NCI-H2196 (cell line): ENCODE data around the gene PCCA.
A peak's percentile ranks its signal among the peaks of the same experiment; 100 is the strongest.
"Not testable (repeated sequence)": the region's sequence is repeated elsewhere in the genome, so short reads cannot be mapped to it uniquely, and the experiment has no call there.

Source experiments
- DNase-seq: peaks from one replicate; lab custom pipeline; 2025; ENCODE audit not compliant: unreplicated experiment; lab: John Stamatoyannopoulos, UW

The PCCA gene

DNA sequence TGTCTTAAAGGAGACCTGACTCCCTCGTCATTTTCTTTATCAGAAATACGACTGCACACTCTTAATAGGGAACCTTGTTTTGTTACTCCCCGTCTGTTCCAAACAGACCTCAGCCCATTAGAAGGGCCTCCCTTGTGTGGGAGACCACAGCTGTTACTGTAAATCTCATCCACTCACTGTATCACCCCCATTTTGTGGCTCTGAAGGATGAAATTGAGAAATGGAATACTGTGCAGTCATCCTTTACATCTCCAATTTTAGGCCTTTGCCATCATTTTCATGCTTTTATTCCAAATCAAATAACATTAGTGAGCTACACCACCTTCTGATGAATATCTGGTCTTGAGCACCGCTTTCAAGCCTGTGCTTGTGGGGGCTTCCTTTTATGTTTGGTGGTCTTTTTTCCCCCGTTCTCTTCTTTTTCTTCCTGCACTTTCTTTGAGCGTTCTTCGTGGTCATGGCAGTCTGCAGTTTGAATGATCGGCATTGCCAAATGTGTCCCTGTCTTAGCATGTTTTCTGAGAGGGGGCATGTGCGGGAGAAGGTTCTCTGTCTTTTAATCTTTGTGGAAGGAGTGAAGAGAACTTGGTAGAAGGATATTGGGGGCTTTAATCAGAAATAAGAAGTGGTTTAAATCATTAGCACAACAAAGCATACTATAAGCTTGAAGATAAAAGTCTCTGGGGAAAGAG is 433.9 kb downstream of the PCCA start:
- no peak for DNase-seq

DNA sequence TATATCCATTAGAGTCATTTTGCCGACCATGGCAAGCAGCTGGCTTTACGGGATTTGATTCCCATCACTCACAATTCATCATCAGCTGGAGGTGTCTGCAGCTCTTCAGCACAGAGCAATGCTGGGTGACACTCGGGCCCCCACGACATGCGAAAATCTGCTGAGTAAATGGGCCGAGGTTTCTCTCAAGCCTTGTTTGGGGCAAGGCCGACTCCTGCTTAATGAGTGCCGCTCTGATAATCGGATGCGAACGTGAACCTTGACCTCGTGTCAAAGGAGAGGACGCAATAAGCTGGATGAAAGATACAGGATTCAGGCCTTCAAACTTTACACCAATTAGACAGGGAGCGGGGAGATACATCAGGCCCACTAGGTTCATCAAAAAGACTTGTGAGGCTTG is 434.5 kb downstream of the PCCA start:
- DNase-seq: no peak

DNA sequence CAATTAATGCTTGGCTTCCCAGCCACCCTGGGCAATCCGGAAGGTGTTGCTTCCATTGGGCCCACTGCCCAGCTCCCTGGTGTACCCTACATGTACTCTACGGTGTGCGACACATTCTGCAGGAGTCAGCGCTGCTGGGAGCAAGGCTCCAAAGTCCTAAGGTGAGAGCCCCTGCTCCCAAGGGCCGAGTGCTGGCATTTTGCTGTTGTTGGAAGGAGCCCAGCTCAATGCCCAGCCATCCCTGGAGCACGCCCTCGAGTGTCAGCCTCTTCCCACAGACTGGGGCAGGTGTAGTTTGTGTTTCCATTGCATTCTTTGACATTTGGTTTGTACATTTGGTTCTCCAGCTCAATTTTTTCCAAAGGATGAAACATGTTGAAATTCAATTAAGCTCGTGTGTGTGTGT is 435.1 kb downstream of the PCCA start:
- no peak for DNase-seq

DNA sequence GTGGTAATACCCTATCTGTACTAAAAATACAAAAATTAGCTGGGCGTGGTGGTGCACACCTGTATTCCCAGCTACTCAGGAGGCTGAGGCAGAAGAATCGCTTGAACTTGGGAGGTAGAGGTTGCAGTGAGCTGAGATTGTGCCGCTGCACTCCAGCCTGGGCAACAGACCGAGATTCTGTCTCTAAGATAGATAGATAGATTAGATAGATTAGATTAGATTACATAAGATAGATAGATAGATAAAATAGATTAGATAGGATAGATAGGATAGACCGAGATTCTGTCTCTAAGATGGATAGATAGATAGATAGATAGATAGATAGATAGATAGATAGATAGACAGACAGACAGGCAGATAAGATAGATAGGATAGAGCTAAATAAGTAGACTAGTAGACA is 435.8 kb downstream of the PCCA start:
- DNase-seq: not testable (repeated sequence)

DNA sequence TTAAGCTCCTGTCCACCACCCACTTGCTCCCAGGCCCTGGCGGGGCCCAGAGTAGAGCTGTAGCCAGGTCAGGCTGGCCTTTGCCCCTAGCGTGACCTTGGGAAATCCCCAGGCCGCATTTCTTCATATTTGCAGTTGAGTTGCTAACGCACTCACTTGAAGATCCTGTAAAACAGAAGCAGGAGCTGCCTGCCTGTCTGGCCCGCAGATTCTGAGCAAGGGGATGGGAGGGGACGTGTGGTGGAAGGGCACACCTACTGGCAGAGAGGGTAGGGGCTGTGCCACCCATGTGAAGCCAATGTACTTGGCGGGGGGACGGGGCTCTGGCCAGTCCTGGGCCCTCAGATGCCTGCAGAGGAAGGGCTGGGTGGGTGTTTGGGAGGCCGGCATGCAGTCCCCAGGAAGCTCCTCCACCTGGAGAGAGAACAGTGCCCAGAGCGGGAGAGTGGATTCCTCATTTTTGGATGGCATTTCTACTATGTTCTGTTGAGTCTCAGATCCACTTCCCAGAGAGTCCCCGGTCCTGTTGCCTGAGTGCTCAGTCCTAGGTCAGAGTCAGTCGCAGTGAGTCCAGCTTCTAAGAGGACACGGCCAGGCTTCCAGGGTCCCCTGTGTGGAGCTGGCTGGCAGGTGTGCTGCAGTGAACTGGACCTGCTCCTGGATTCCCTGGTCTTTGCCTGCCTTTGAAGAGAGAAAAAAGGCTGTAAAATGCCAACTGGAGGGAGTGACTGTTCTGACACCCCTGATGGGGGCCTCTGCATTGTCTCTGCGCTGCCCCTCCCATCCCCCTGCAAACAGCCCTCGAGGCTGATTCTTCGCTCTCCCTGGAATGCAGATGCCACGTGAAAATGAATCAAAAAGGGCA is 436.8 kb downstream of the PCCA start:
- no peak for DNase-seq

DNA sequence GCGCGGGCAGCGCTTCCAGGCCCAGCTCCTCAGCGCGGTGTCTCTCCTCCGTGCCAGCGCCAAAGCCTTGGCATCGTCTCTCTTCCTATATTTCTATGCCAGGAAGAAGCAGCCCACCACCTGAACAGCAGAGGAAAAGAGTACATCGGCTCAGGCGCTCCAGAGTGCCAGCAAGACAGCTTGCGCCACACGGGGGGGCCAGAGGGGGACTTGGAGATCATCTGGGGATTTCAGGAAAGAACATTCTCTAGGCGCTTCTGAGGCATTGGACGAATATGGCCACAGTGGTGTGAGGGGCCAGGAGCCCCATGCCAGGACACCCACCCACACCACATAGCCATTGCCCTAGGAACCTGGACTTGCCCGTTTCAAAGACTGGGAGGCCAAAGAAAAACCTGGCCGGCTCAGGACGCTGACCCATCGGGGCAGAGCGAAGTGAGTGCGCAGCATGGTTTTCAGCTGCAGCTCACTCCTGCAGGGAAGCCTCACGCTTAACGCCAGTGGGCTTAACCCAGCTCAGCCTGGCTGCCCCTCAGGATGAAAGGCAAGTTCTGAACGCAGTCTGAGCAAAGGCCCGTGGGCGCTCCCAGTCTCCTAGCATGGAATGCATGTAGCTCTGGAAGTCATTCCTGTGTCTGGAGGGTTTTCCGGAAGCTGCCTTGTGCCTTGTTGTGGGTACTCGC is 437.6 kb downstream of the PCCA start:
- no peak for DNase-seq

DNA sequence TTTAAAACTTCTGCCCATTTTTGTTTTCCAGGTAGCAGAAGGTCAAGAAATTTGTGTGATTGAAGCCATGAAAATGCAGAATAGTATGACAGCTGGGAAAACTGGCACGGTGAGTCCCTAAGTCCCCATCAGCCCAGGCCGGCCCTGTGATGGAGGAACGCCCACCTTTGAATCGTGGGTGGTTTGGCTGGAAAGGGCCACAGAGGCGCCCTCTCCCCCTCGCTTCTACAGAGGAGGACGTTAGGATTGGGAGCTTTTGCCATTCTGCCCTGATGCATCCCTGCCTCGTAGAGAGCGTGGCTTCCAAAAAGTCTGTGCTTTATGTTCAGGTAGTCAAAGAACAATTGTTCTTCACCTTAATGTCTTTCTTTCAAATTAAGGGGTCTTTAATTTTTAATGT is 438.8 kb downstream of the PCCA start:
- DNase-seq: no peak

DNA sequence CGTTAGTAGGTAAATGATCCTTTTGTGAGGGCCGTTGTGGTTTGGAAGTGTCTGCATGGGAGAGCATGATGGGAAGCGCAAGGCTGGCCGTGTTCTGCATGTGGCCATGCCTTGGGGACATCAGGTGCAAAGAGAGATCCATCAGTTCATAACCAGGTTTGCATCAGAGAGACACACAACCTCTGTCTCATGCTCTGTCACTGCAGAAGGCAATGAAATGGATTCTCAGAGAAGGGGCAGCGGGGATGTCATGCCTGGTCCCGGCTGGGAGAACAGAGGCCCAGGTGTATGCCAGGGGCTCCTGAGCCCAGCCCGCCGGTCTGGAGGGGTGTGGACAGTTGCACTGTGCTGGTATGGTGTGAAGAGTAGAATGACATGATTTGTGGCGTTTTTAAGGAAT is 439.5 kb downstream of the PCCA start:
- no peak for DNase-seq

DNA sequence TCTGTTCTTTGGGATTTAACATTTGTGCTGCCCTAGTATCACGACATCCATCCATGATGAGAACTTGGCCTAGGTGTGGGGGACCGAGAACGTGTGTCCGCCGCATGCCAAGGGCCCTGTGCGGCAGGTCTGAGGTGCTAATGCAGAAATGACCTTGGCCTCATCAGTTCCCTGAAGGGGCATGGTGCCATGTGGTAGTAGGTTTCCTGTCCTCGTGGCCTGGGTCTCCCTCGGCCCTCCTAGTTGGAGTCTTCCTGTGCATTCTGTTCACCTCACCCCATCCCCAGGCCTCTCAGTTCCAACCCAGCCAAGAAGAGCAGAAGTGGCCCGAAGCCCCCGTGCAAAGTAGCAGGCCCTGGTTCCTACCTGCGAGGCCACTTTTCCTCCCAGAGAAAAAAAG is 439.9 kb downstream of the PCCA start:
- no peak for DNase-seq

DNA sequence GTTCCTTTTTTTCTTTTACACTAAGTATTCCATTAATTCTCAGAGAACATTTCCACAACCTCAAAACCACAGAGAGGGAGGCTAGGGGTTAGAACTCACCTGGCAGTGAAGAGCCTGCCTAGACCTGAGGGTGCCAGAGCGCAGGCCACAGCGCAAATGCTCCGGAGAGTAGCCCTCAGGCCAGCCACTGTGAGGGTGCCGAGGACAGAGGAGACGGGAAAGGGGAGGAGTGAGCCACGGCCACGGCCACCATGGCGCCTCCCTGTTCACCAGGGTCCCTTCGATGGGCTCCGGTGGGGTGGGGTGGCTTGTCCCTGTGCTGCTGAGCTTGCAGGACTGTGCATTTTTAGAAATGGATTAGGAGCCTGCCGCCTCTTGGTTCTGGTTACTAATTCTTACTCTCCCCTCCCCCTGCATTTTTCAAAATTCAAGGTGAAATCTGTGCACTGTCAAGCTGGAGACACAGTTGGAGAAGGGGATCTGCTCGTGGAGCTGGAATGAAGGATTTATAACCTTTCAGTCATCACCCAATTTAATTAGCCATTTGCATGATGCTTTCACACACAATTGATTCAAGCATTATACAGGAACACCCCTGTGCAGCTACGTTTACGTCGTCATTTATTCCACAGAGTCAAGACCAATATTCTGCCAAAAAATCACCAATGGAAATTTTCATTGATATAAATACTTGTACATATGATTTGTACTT is 440.9 kb downstream of the PCCA start:
- DNase-seq: no peak

DNA sequence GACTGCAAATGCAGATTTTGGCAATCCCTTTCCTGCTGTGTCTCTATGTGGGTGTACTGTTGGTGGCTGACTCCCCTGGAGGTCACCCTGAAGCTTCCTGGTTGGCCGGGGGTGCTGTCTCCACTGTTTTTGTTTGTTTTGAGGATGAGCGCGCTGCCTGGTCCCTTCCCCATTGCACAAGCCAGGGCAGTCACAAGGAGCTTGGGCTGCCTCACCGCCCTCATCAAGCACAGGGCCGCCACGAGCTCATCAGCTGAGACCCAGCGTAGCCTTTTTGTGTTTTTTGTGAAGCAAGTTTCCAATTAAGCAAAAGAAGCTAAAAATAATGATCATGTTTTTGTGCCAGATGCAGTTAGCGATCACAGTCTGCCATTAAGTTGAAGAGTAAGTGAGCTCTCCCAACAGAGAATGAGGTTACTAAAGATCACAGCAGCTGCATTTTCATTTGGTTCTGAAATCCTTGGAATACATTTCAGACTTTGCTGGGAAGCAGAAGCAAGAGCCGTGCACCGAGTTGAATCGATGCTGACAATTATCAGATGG is 441.8 kb downstream of the PCCA start:
- no peak for DNase-seq

DNA sequence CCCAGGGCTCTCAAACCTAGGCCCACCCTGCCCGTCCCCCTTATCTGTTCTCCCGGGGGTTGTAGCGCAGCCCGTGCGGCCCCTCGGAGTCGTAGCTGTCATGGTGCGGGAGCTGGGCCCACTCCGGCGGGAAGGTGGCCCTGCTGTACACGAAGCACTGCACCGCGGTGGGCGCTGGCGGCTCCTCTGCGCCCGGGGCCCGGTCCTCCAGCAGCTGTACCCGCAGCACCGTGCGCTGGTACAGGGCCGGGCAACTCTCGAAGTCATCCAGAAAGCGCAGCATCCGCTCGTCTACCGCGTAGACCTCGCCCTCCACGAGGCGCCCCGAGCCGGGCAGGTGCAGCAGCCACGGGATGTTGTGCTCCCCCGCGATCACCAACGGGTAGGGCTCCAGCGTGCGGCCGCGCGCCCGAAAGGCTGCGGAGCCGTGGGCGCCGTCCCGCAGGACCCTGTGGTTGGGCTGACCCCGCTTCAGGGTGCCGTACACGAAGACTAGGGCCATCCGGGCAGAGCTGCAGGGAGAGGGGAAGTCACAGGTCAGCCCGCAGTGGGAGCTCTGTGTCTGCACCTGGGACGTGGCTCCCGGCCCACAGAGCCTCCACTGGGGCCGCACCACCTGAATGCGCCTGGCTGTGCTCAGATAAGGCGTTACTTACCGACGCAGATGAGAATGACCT is 443.3 kb downstream of the PCCA start:
- no peak for DNase-seq

DNA sequence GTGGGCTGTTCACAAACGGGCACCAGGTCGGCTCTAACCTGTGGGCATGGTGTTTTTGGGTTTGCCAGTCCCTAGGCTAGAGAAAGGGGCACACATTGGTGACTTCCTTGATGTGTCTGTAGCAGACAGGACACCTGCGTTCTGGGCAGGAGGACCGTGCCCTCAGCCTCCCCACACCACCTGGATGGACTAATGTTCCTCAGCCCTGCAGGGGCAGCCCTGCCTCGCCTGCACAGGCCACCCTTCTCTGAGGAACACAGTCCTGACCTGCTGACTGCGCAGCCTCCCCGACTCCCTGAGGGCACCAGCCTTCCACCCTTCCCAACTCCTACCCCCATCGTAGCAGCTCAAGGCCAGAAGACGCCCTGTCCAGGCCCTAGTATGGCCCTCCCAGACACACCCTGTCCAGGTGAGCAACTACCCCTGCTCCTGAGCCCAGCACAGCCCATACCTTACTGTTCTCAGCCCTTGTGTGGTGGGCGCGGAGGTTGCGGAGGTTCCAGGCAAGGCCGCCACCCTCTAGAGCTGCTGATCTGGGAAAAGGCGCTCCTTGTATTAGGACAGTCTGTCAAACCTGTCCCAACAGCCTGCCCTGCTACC is 444.0 kb downstream of the PCCA start:
- DNase-seq: no peak

DNA sequence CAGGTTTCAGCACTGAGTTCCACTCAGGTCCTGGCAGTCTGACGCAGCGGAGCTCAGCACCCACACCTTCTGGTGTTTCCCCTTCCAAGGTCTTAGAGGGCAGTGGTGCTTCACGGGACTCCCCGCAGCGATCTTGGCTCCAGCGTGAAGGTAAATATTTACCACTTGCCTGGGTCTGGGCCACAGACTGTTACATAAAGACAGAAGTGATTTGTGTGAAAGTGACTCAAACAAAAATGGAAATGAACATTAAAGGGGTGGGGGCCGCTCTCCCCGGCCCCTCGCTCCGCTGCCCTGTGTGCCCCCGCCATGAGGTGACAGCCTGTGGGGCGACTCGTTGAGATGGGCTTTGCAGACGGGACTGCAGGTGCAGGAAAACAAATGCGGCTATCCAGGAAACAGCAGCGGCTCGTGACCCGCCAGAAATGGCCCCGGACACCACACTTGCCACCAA is 444.7 kb downstream of the PCCA start:
- DNase-seq: peak; percentile 52

DNA sequence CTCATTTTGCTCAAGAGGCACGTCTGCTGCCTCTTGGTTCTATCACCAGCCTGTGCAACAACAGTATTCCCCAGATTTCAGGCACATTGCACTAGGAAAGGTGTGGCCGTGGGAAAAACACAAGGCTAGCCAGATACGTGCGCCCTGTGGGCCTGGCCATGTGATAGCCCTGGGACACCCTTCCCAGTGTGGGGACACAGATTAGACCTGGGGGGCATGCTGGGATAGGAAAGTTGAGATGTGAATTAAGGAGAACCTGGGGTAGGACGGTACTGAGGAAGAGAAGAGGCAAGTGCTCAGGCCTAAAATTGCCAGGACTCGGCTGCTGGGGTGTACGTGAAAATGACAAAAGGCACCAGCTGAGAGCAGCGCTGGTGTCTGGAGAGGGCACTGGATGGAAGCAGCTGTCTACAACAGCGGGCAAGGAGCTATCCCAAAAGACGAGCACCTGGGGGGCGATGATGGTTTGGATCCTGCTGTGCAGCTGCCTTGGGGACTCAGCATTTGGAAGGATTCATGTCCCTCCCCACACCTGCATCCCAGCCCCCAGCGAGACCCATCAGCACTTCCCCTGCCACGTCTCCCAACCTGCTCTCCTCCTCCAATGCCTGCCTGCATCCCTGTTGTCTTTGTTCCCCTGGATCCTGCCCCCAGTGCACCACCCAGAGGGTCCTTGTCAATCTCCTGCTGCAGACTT is 445.4 kb downstream of the PCCA start:
- no peak for DNase-seq

DNA sequence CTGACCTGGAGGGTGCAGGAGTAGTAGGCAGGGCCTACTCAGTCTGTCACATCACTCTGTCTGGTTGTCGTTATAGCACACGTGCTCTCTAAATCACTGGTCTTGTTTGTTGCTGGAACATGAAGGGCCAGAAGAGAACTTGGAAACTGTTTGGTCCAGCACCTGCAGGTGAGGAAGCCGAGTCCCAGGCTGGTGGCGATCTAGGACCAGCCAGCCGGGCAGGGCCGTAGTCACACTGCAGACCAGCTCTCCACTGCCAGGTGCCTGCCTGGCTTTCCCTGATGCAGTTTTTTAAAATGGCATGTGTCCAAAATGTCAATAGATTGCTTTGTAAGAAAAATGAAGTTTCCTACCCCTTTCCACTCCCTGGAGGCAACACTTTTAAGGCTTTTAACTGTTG is 446.0 kb downstream of the PCCA start:
- DNase-seq: no peak

DNA sequence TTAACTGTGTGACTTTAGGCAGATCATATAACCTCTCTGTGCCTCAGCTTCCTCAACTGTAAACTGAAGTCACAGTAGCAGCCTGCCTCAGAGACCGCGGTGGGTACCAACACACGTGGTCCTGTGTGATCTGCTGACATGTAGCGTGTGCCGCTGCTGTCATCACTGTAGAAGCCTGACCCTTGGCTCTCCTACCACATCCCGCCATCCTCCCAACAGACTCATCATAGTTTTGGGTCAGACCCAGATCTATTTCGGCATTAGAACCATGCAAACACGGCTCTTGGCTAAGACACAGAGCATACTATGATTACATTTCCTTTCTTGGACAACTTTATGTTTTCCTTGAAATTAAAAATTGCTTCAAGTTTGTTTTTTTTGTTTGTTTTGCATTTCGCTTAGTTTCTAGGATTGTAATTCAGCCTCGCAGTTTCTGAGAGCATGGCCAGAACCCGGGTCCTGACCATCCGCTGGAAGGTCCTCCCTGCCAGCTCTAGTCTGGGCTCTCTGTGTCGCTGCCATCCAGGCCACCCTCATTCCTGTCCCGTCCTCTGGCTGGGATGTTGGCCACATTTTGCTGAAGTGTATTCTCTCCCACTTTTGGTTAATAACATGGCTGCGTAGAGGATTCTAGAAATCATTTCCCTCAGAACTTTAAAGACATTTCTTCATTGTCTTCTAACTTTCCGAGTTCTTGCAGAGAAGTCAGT is 446.7 kb downstream of the PCCA start:
- DNase-seq: no peak

DNA sequence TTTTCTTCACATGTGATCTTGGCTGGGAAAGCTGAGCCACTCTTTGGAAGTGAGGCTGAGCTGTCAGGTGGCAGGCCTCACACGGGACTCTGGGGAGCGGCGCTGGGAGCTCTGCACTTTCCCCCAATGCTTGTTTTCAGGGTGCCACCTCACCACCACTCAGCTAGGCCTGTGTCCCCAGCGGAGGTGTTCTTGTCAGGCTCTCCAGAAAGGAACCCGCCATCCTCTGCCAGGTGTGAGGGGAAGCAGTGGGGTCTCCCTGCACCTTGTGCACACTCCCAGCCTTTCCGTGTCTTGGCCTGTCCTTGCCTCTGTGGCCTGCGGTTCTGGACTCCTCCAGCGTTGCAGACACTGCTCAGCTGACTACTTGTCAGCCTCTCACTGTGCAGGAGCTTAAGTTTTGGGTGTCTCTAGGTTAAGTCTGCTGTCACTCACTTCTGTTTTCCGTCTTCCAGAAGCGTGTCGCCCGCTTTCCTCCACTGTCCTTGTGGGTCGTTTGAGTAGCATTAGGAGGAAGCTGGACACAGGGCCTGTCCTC is 447.8 kb downstream of the PCCA start:
- no peak for DNase-seq

DNA sequence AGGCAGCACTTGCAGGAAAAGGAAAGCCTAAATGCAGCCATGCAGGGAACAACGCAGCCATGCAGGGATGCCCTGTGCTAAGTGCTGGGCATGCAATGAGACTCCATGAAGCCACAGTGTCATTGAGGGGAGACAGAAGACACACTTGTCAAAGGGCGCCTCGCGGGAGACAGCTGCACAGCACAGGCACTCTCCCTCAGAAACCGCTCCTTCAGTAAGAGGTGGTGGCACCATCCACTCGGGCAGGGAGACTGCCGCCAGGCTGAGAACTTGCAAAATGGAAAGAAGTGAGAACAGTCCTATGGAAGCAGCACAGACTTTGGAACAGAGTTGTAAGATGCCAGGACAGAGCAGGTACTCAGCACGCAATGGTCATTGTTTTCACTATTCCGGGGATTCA is 448.6 kb downstream of the PCCA start:
- no peak for DNase-seq
